ENCODE measurements around the gene HSP90B1.

GRCh38 chr12:103966736-103967135 is 36.5 kb downstream of the HSP90B1 start:
- TF ChIP-seq CTCF (IDR thresholded peaks at IDR 0.05): no peak
- TF ChIP-seq CREB1 (CRISPR knock-in tag; IDR thresholded peaks at IDR 0.05): no peak
- TF ChIP-seq NR2C2 (CRISPR knock-in tag; IDR thresholded peaks at IDR 0.05): no peak
- no peak for TF ChIP-seq TEAD4 (CRISPR knock-in tag; IDR thresholded peaks at IDR 0.05)
- no peak for TF ChIP-seq IRF2 (CRISPR knock-in tag; IDR thresholded peaks at IDR 0.05; ENCODE audit: borderline replicate concordance, low read depth)
- no peak for TF ChIP-seq USF1 (CRISPR knock-in tag; IDR thresholded peaks at IDR 0.05)
- TF ChIP-seq MAX (CRISPR knock-in tag; IDR thresholded peaks at IDR 0.05): no peak
